ENCODE results near the gene GTPBP4.

GRCh38 chr10:1006573-1006972, 18.3 kb downstream of the GTPBP4 start:
- no peak for TF ChIP-seq KDM1A (IDR thresholded peaks at IDR 0.05)
- no peak for TF ChIP-seq HEY1 (CRISPR knock-in tag; IDR thresholded peaks at IDR 0.05; ENCODE audit: borderline replicate concordance)
- no peak for TF ChIP-seq CC2D1A (IDR thresholded peaks at IDR 0.05)
- TF ChIP-seq, protein P1, sequence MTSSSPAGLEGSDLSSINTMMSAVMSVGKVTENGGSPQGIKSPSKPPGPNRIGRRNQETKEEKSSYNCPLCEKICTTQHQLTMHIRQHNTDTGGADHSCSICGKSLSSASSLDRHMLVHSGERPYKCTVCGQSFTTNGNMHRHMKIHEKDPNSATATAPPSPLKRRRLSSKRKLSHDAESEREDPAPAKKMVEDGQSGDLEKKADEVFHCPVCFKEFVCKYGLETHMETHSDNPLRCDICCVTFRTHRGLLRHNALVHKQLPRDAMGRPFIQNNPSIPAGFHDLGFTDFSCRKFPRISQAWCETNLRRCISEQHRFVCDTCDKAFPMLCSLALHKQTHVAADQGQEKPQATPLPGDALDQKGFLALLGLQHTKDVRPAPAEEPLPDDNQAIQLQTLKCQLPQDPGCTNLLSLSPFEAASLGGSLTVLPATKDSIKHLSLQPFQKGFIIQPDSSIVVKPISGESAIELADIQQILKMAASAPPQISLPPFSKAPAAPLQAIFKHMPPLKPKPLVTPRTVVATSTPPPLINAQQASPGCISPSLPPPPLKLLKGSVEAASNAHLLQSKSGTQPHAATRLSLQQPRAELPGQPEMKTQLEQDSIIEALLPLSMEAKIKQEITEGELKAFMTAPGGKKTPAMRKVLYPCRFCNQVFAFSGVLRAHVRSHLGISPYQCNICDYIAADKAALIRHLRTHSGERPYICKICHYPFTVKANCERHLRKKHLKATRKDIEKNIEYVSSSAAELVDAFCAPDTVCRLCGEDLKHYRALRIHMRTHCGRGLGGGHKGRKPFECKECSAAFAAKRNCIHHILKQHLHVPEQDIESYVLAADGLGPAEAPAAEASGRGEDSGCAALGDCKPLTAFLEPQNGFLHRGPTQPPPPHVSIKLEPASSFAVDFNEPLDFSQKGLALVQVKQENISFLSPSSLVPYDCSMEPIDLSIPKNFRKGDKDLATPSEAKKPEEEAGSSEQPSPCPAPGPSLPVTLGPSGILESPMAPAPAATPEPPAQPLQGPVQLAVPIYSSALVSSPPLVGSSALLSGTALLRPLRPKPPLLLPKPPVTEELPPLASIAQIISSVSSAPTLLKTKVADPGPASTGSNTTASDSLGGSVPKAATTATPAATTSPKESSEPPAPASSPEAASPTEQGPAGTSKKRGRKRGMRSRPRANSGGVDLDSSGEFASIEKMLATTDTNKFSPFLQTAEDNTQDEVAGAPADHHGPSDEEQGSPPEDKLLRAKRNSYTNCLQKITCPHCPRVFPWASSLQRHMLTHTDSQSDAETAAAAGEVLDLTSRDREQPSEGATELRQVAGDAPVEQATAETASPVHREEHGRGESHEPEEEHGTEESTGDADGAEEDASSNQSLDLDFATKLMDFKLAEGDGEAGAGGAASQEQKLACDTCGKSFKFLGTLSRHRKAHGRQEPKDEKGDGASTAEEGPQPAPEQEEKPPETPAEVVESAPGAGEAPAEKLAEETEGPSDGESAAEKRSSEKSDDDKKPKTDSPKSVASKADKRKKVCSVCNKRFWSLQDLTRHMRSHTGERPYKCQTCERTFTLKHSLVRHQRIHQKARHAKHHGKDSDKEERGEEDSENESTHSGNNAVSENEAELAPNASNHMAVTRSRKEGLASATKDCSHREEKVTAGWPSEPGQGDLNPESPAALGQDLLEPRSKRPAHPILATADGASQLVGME (CRISPR knock-in tag; IDR thresholded peaks at IDR 0.05) = no peak
- no peak for TF ChIP-seq SRSF9 (IDR thresholded peaks at IDR 0.05; ENCODE audit: borderline replicate concordance, low read depth, low read length)
- TF ChIP-seq, protein P2, sequence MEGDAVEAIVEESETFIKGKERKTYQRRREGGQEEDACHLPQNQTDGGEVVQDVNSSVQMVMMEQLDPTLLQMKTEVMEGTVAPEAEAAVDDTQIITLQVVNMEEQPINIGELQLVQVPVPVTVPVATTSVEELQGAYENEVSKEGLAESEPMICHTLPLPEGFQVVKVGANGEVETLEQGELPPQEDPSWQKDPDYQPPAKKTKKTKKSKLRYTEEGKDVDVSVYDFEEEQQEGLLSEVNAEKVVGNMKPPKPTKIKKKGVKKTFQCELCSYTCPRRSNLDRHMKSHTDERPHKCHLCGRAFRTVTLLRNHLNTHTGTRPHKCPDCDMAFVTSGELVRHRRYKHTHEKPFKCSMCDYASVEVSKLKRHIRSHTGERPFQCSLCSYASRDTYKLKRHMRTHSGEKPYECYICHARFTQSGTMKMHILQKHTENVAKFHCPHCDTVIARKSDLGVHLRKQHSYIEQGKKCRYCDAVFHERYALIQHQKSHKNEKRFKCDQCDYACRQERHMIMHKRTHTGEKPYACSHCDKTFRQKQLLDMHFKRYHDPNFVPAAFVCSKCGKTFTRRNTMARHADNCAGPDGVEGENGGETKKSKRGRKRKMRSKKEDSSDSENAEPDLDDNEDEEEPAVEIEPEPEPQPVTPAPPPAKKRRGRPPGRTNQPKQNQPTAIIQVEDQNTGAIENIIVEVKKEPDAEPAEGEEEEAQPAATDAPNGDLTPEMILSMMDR (IDR thresholded peaks at IDR 0.05 in 2 of 3, conservative IDR thresholded peaks at IDR 0.05 in 1 of 3; ENCODE audit: insufficient read depth in 2 of 3, low read depth in 1 of 3, low read length in 3 of 3) = no peak

All from K562 (cell line).